ENCODE measurements around the gene RGS7. TPM values are rescaled to one million over a fixed set of nuclear protein-coding genes. Genes with fewer than 3 reads are reported as not detected.

The RGS7 gene
- total RNA-seq, 1 donor from 2014 or later, result not detected

- DNase-seq (ENCODE audit: low spot score), result no peak
- intact Hi-C loops (cut with DNase I), result no loop called here
These were observed 391.4 kb downstream of the RGS7 start for GRCh38 chr1:240965581-240966091.

GRCh38 chr1:240962086-240962485 is 394.9 kb downstream of the RGS7 start:
- intact Hi-C loops (cut with DNase I), result no loop called here
- no peak for DNase-seq (ENCODE audit: low spot score)

GRCh38 chr1:240956424-240956823 is 400.6 kb downstream of the RGS7 start:
- intact Hi-C loops (cut with DNase I), result no loop called here
- DNase-seq (ENCODE audit: low spot score), result no peak

GRCh38 chr1:240956020-240956419 is 401.0 kb downstream of the RGS7 start:
- no peak for DNase-seq (ENCODE audit: low spot score)
- intact Hi-C loops (cut with DNase I), result no loop called here

GRCh38 chr1:240947438-240948224 is 409.4 kb downstream of the RGS7 start:
- intact Hi-C loops (cut with DNase I), result no loop called here
- DNase-seq (ENCODE audit: low spot score), result no peak

GRCh38 chr1:240946926-240947325 is 410.1 kb downstream of the RGS7 start:
- intact Hi-C loops (cut with DNase I), result no loop called here
- DNase-seq (ENCODE audit: low spot score), result no peak

- no peak for DNase-seq (ENCODE audit: low spot score)
- intact Hi-C loops (cut with DNase I), result no loop called here
These were observed 414.1 kb downstream of the RGS7 start for GRCh38 chr1:240942901-240943300.

GRCh38 chr1:240941701-240942370 is 415.2 kb downstream of the RGS7 start:
- intact Hi-C loops (cut with DNase I), result no loop called here
- DNase-seq (ENCODE audit: low spot score), result no peak

- DNase-seq (ENCODE audit: low spot score), result no peak
- intact Hi-C loops (cut with DNase I), result no loop called here
These were observed 419.9 kb downstream of the RGS7 start for GRCh38 chr1:240936911-240937668.

GRCh38 chr1:240935920-240936319 is 421.1 kb downstream of the RGS7 start:
- intact Hi-C loops (cut with DNase I), result no loop called here
- no peak for DNase-seq (ENCODE audit: low spot score)

GRCh38 chr1:240931031-240931430 is 426.0 kb downstream of the RGS7 start:
- DNase-seq (ENCODE audit: low spot score), result no peak
- intact Hi-C loops (cut with DNase I), result no loop called here

GRCh38 chr1:240928265-240928664 is 428.7 kb downstream of the RGS7 start:
- DNase-seq (ENCODE audit: low spot score), result no peak
- intact Hi-C loops (cut with DNase I), result no loop called here

- intact Hi-C loops (cut with DNase I), result no loop called here
- no peak for DNase-seq (ENCODE audit: low spot score)
These were observed 429.2 kb downstream of the RGS7 start for GRCh38 chr1:240927821-240928220.

- DNase-seq (ENCODE audit: low spot score), result no peak
- intact Hi-C loops (cut with DNase I), result no loop called here
These were observed 431.7 kb downstream of the RGS7 start for GRCh38 chr1:240925273-240925672.

GRCh38 chr1:240917976-240918375 is 439.0 kb downstream of the RGS7 start:
- no peak for DNase-seq (ENCODE audit: low spot score)
- intact Hi-C loops (cut with DNase I), result no loop called here

GRCh38 chr1:240914506-240914905 is 442.5 kb downstream of the RGS7 start:
- intact Hi-C loops (cut with DNase I), result no loop called here
- DNase-seq (ENCODE audit: low spot score), result no peak

GRCh38 chr1:240912821-240913220 is 444.2 kb downstream of the RGS7 start:
- intact Hi-C loops (cut with DNase I), result no loop called here

GRCh38 chr1:240909701-240910457 is 447.1 kb downstream of the RGS7 start:
- DNase-seq (ENCODE audit: low spot score), result no peak
- intact Hi-C loops (cut with DNase I), result no loop called here

More at GRCh38 chr1:240912821-240913220, 444.2 kb downstream of the RGS7 start:
- DNase-seq (ENCODE audit: low spot score), result no peak

- DNase-seq (ENCODE audit: low spot score), result no peak
- intact Hi-C loops (cut with DNase I), result no loop called here
These were observed 450.5 kb downstream of the RGS7 start for GRCh38 chr1:240906477-240906876.

All from cardiac septum (tissue), 1 donor.